Naive B cell (primary cell): ENCODE data around the gene CD79B. TPM values are rescaled to one million over a fixed set of nuclear protein-coding genes. Genes with fewer than 3 reads are reported as not detected.
"Not testable (repeated sequence)": the region's sequence is repeated elsewhere in the genome, so short reads cannot be mapped to it uniquely, and the experiment has no call there.

ENCODE experiments used
- ATAC-seq, 2 donors: fragments of 150-1000 bp; cut with Tn5 transposase; 2 replicates each; pipeline ENCODE4 v1.10.0; 2021; ENCODE audit warnings: low read depth in 2 of 2, mild to moderate bottlenecking in 2 of 2, moderate library complexity in 2 of 2
- DNase-seq: peaks from one replicate; pipeline ENCODE4 v3.0.0; 2022
- H3K27ac Mint-ChIP-seq, 6 donors: one replicate each; pipeline ENCODE4 v1.8.0; 2020 to 2022; ENCODE audit warnings: mild to moderate bottlenecking in 6 of 6, mixed read lengths in 6 of 6, moderate library complexity in 5 of 6, inconsistent platforms in 2 of 6
- H3K27me3 Mint-ChIP-seq, 3 donors: one replicate each; pipeline ENCODE4 v1.8.0; 2021 to 2022; ENCODE audit warnings: mixed read lengths in 3 of 3, mild to moderate bottlenecking in 1 of 3
- H3K36me3 Mint-ChIP-seq, 2 donors: one replicate each; pipeline ENCODE4 v1.8.0; 2020 to 2022; ENCODE audit warnings: mixed read lengths in 2 of 2, inconsistent platforms in 1 of 2, mild to moderate bottlenecking in 1 of 2
- H3K4me1 Mint-ChIP-seq, 3 donors: one replicate each; pipeline ENCODE4 v1.8.0; 2020 to 2022; ENCODE audit warnings: mixed read lengths in 3 of 3, inconsistent platforms in 1 of 3, mild to moderate bottlenecking in 1 of 3, moderate library complexity in 1 of 3
- H3K4me3 Mint-ChIP-seq, 8 donors: one replicate each; pipeline ENCODE4 v1.8.0; 2020 to 2022; ENCODE audit warnings: mild to moderate bottlenecking in 8 of 8, mixed read lengths in 8 of 8, moderate library complexity in 8 of 8, inconsistent platforms in 2 of 8
- H3K9me3 Mint-ChIP-seq, 7 donors: one replicate each; pipeline ENCODE4 v1.8.0; 2020 to 2022; ENCODE audit warnings: mixed read lengths in 7 of 7, mild to moderate bottlenecking in 5 of 7, inconsistent platforms in 2 of 7, moderate library complexity in 1 of 7
- polyA plus RNA-seq, 6 donors: library from polyadenylated mRNA; unstranded; fragments of 300-500 nt; fragmentation: Illumina TruSeq; gene quantifications; one replicate each; pipeline ENCODE4 v1.2.3, GENCODE V29; 2021; ENCODE audit warnings: low read depth in 6 of 6

Gene CD79B
- polyA plus RNA-seq, 6 donors from 2014 or later = 2,263 to 2,851 (median 2,433) TPM

- not testable (repeated sequence) for DNase-seq, H3K4me3 Mint-ChIP-seq, H3K36me3 Mint-ChIP-seq, H3K27ac Mint-ChIP-seq, H3K9me3 Mint-ChIP-seq, ATAC-seq
- Mint-ChIP-seq H3K4me1 (peaks cover 10 to 16% (median 12%) of the 10 kb centered on the region in 3 donors), H3K27me3 (peaks cover 0 to 13% (median 11%) of the 10 kb centered on the region in 3 donors)
These were observed 47.0 kb downstream of the CD79B start for GRCh38 chr17:63885119-63885518.

- not testable (repeated sequence) for ATAC-seq, H3K9me3 Mint-ChIP-seq, DNase-seq, H3K36me3 Mint-ChIP-seq, H3K4me3 Mint-ChIP-seq
- peaks cover 6 to 12% (median 10%) of the 10 kb centered on the region in 3 donors for H3K4me1 Mint-ChIP-seq
- peak overlapping the region in 1 of 6 donors; percentile 56 for H3K27ac Mint-ChIP-seq
- H3K27me3 Mint-ChIP-seq = peaks cover 7 to 20% (median 17%) of the 10 kb centered on the region in 3 donors
These were observed 49.5 kb downstream of the CD79B start for GRCh38 chr17:63882626-63883126.

GRCh38 chr17:63881935-63882601, 50.1 kb downstream of the CD79B start, which contains the start of gene GH2:
Gene GH2 (minus strand): TSS chr17:63881944. CDS start chr17:63881801, 143 bp downstream.
- peak within 1 kb of the TSS in 1 of 8 donors; percentile 29 for H3K4me3 Mint-ChIP-seq
- H3K36me3 Mint-ChIP-seq = no peaks in the 10 kb centered on the region
- H3K27ac Mint-ChIP-seq = peak within 1 kb of the TSS in 2 of 6 donors; percentile 56 to 81
- ATAC-seq = peak; percentile 80 to 87
- peaks cover 6 to 12% (median 10%) of the 10 kb centered on the region in 3 donors for H3K4me1 Mint-ChIP-seq
- H3K27me3 Mint-ChIP-seq = peaks cover 6 to 20% (median 17%) of the 10 kb centered on the region in 3 donors
- H3K9me3 Mint-ChIP-seq = no peaks in the 10 kb centered on the region
- peak; percentile 44 for DNase-seq

GRCh38 chr17:63881337-63881736, 50.8 kb downstream of the CD79B start:
- not testable (repeated sequence) for DNase-seq, H3K36me3 Mint-ChIP-seq, H3K27ac Mint-ChIP-seq, H3K4me3 Mint-ChIP-seq, H3K9me3 Mint-ChIP-seq, ATAC-seq
- peaks cover 4 to 20% (median 17%) of the 10 kb centered on the region in 3 donors for H3K27me3 Mint-ChIP-seq
- H3K4me1 Mint-ChIP-seq = peaks cover 6 to 12% (median 10%) of the 10 kb centered on the region in 3 donors

- Mint-ChIP-seq H3K27me3 (peaks cover 4 to 20% (median 17%) of the 10 kb centered on the region in 3 donors), H3K4me3 (no peak overlapping the region), H3K4me1 (peaks cover 6 to 12% (median 10%) of the 10 kb centered on the region in 3 donors), H3K9me3 (no peaks in the 10 kb centered on the region), H3K36me3 (no peaks in the 10 kb centered on the region), H3K27ac (no peak overlapping the region)
- DNase-seq (no peak), ATAC-seq (no peak)
These were observed 51.4 kb downstream of the CD79B start for GRCh38 chr17:63880706-63881105.

Other genes starting within 250 kb of the CD79B start
- gene LIMD2, start 232.2 kb downstream of the CD79B start, polyA plus RNA-seq = 100 to 1,000 TPM; 557 to 994 (median 667) TPM
- gene STRADA, start 190.5 kb downstream of the CD79B start, polyA plus RNA-seq = 10 to 100 TPM; 21.1 to 33.2 (median 26.3) TPM
- 10 to 100 TPM; 27.1 to 46.1 (median 36.3) TPM for gene CCDC47, start 158.7 kb downstream of the CD79B start, polyA plus RNA-seq
- 10 to 100 TPM in 4 of 6 donors, 1 to 10 TPM in 2; 6.3 to 24.1 (median 13.5) TPM for gene DDX42, start 158.2 kb downstream of the CD79B start, polyA plus RNA-seq
- 100 to 1,000 TPM; 107 to 220 (median 118) TPM for gene PSMC5, start 104.9 kb downstream of the CD79B start, polyA plus RNA-seq
- gene FTSJ3, start 104.7 kb downstream of the CD79B start, polyA plus RNA-seq = 10 to 100 TPM in 5 of 6 donors, 1 to 10 TPM in 1; 3.8 to 35.5 (median 22.2) TPM
- gene SMARCD2, start 89.6 kb downstream of the CD79B start, polyA plus RNA-seq = 100 to 1,000 TPM in 2 of 6 donors, 10 to 100 TPM in 4; 62.0 to 142 (median 95.1) TPM
- not detected for gene CSH2, start 58.7 kb downstream of the CD79B start, polyA plus RNA-seq
- gene GH2, start 50.4 kb downstream of the CD79B start, polyA plus RNA-seq = not detected
- not detected for gene CSH1, start 35.8 kb downstream of the CD79B start, polyA plus RNA-seq
- gene CSHL1, start 21.1 kb downstream of the CD79B start, polyA plus RNA-seq = not detected
- gene GH1, start 13.5 kb downstream of the CD79B start, polyA plus RNA-seq = 1 to 10 TPM in 1 of 6 donors, not detected in 5; 1.8 TPM
- gene SCN4A, start 40.6 kb upstream of the CD79B start, polyA plus RNA-seq = 1 to 10 TPM in 3 of 6 donors, under 1 TPM in 2, not detected in 1; 0.89 to 1.4 (median 1.1) TPM
- 1 to 10 TPM; 3.5 to 6.8 (median 5.8) TPM for gene PRR29, start 66.0 kb upstream of the CD79B start, polyA plus RNA-seq
- gene ICAM2, start 88.3 kb upstream of the CD79B start, polyA plus RNA-seq = 100 to 1,000 TPM; 214 to 346 (median 290) TPM
- 1 to 10 TPM; 2.2 to 5.1 (median 4.2) TPM for gene ERN1, start 197.8 kb upstream of the CD79B start, polyA plus RNA-seq